ENCODE data around the gene KRT79.

The KRT79 gene

GRCh38 chr12:52791271-52792184, 42.6 kb downstream of the KRT79 start:
- ATAC-seq (peak; percentile 53), DNase-seq (no peak)

GRCh38 chr12:52790427-52791270, 43.5 kb downstream of the KRT79 start:
- no peak for DNase-seq
- ATAC-seq: no peak

GRCh38 chr12:52789637-52790426, 44.3 kb downstream of the KRT79 start:
- DNase-seq (peak; percentile 16), ATAC-seq (no peak)

GRCh38 chr12:52788876-52789636, 45.1 kb downstream of the KRT79 start:
- no peak for ATAC-seq
- no peak for DNase-seq

GRCh38 chr12:52788192-52788875, 45.8 kb downstream of the KRT79 start:
- ATAC-seq (no peak), DNase-seq (no peak)

- ATAC-seq (no peak), DNase-seq (no peak)
These were observed 46.6 kb downstream of the KRT79 start for GRCh38 chr12:52787324-52788191.

- DNase-seq (no peak), ATAC-seq (no peak)
These were observed 49.2 kb downstream of the KRT79 start for GRCh38 chr12:52784909-52785308.

- no peak for ATAC-seq
- no peak for DNase-seq
These were observed 50.4 kb downstream of the KRT79 start for GRCh38 chr12:52783563-52784316.

- DNase-seq (no peak), ATAC-seq (no peak)
These were observed 51.6 kb downstream of the KRT79 start for GRCh38 chr12:52782502-52782901.

- no peak for ATAC-seq
- DNase-seq: no peak
These were observed 52.6 kb downstream of the KRT79 start for GRCh38 chr12:52781399-52782082.

- no peak for ATAC-seq
These were observed 54.2 kb downstream of the KRT79 start for GRCh38 chr12:52779914-52780313.

GRCh38 chr12:52778833-52779232, 55.3 kb downstream of the KRT79 start:
- ATAC-seq: no peak
- DNase-seq: no peak

More at GRCh38 chr12:52779914-52780313, 54.2 kb downstream of the KRT79 start:
- DNase-seq: no peak

GRCh38 chr12:52777566-52777965, 56.5 kb downstream of the KRT79 start:
- DNase-seq (no peak), ATAC-seq (no peak)

- no peak for DNase-seq
- ATAC-seq: no peak
These were observed 57.2 kb downstream of the KRT79 start, which contains the start of gene KRT76 for GRCh38 chr12:52776913-52777395. Gene KRT76 (minus strand): TSS chr12:52777345. CDS start chr12:52777291, 54 bp downstream.

GRCh38 chr12:52776435-52776834, 57.7 kb downstream of the KRT79 start:
- no peak for ATAC-seq
- no peak for DNase-seq

- ATAC-seq: no peak
- DNase-seq: no peak
These were observed 59.4 kb downstream of the KRT79 start for GRCh38 chr12:52774629-52775250.

GRCh38 chr12:52772772-52773171, 61.3 kb downstream of the KRT79 start:
- ATAC-seq: no peak

GRCh38 chr12:52772188-52772587, 61.9 kb downstream of the KRT79 start:
- DNase-seq (no peak), ATAC-seq (no peak)

More at GRCh38 chr12:52772772-52773171, 61.3 kb downstream of the KRT79 start:
- no peak for DNase-seq
